ENCODE data around the gene SCAF8. TPM values are rescaled to one million over a fixed set of nuclear protein-coding genes. Genes with fewer than 3 reads are reported as not detected.
A peak's percentile ranks its signal among the peaks of the same experiment; 100 is the strongest.

Gene SCAF8
- total RNA-seq, 1 donor from 2014 or later, result 39.4 TPM

GRCh38 chr6:154757352-154758050, 24.3 kb downstream of the SCAF8 start:
- Histone ChIP-seq H3K36me3 (no peaks in the 10 kb centered on the region), H3K27me3 (ENCODE audit: low read depth) (no peaks in the 10 kb centered on the region), H3K4me1 (peaks cover 40% of the 10 kb centered on the region), H3K9me3 (no peaks in the 10 kb centered on the region), H3K27ac (no peak overlapping the region), H3K4me3 (no peak overlapping the region)
- ATAC-seq, result peak in 1 of 2 donors; percentile 70
- intact Hi-C loops (cut with DNase I), result no loop called here
- DNase-seq, result no peak
- TF ChIP-seq, protein P1, sequence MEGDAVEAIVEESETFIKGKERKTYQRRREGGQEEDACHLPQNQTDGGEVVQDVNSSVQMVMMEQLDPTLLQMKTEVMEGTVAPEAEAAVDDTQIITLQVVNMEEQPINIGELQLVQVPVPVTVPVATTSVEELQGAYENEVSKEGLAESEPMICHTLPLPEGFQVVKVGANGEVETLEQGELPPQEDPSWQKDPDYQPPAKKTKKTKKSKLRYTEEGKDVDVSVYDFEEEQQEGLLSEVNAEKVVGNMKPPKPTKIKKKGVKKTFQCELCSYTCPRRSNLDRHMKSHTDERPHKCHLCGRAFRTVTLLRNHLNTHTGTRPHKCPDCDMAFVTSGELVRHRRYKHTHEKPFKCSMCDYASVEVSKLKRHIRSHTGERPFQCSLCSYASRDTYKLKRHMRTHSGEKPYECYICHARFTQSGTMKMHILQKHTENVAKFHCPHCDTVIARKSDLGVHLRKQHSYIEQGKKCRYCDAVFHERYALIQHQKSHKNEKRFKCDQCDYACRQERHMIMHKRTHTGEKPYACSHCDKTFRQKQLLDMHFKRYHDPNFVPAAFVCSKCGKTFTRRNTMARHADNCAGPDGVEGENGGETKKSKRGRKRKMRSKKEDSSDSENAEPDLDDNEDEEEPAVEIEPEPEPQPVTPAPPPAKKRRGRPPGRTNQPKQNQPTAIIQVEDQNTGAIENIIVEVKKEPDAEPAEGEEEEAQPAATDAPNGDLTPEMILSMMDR (IDR thresholded peaks at IDR 0.05), result no peak

GRCh38 chr6:154758125-154758524, 24.9 kb downstream of the SCAF8 start:
- TF ChIP-seq, protein P1 (IDR thresholded peaks at IDR 0.05), result no peak
- Histone ChIP-seq H3K27me3 (ENCODE audit: low read depth) (no peaks in the 10 kb centered on the region), H3K4me1 (peaks cover 40% of the 10 kb centered on the region), H3K27ac (no peak overlapping the region), H3K36me3 (no peaks in the 10 kb centered on the region), H3K9me3 (no peaks in the 10 kb centered on the region), H3K4me3 (no peak overlapping the region)
- ATAC-seq (no peak), DNase-seq (no peak)
- intact Hi-C loops (cut with DNase I), result no loop called here

DNA sequence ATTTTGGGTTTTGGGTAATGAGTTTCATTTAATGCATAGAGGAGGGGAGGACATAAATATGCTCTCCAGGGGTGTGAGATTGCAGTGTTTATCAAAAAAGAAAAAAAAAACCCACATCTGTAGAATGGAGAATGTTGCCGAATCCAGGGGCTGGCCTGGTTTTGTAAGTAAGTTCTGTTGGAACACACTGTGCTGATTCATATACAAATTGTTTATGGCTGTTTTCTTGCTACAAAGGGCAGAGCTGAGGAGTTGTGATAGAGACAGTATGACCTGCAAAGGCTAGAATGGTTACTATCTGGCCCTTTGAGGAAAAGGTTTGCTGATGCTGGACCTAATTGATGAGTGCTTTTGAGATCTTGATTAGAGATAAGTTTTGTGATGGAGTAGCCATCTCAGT, 30.4 kb downstream of the SCAF8 start:
- intact Hi-C loops (cut with DNase I), result no loop called here

DNA sequence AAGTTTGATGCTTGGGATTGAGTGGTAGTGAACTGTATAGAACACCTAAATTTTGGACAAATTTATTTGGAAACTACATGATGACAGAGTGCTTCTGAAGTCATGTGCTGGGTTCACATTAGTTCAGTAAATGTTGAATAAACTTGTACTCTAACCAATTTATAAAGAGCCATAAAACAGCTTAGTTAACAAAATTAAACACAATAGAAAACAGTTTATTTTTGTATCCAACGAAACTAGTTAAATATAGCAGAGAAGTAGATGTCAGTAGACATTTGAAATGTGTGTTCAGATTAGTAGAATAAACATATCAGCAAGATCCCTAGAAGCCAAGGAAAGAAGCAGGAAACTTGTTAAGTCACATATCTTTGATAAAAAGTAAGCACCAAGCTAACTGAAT, 32.1 kb downstream of the SCAF8 start:
- peaks cover 42% of the 10 kb centered on the region for H3K4me1 ChIP-seq
- intact Hi-C loops (cut with DNase I), result no loop called here

More for the DNA sequence above, 30.4 kb downstream of the SCAF8 start:
- Histone ChIP-seq H3K27ac (no peak overlapping the region), H3K36me3 (no peaks in the 10 kb centered on the region), H3K9me3 (no peaks in the 10 kb centered on the region), H3K4me3 (no peak overlapping the region), H3K4me1 (peaks cover 47% of the 10 kb centered on the region), H3K27me3 (ENCODE audit: low read depth) (no peaks in the 10 kb centered on the region)
- ATAC-seq, result no peak
- no peak for DNase-seq
- TF ChIP-seq, protein P1 (IDR thresholded peaks at IDR 0.05), result no peak

DNA sequence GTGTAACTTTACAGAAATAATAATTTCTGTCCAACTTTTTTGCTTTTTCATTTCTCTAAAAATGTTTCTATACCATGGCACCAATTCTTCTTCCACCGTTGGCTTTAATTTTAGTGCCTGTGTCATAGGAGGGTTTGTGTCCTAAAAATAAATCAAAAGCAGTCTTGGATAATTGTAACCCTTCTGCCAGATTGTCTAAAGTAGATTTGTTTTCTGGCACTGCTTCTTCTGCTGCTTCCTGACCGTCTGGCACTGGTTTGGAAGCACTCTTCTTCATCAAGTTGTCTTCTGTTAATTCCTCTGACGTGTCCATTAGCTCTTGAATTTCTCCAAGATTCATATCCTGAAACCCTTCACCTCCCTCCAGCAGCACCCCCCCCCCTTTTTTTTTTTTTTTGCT, 33.1 kb downstream of the SCAF8 start:
- Histone ChIP-seq H3K27ac (no peak overlapping the region), H3K9me3 (no peaks in the 10 kb centered on the region), H3K36me3 (no peaks in the 10 kb centered on the region), H3K27me3 (ENCODE audit: low read depth) (no peaks in the 10 kb centered on the region), H3K4me3 (no peak overlapping the region), H3K4me1 (peaks cover 42% of the 10 kb centered on the region)
- DNase-seq (no peak), ATAC-seq (no peak)
- intact Hi-C loops (cut with DNase I), result no loop called here
- TF ChIP-seq, protein P1 (IDR thresholded peaks at IDR 0.05), result no peak

More for the DNA sequence above, 32.1 kb downstream of the SCAF8 start:
- no peaks in the 10 kb centered on the region for H3K27me3 ChIP-seq (ENCODE audit: low read depth)
- TF ChIP-seq, protein P1 (IDR thresholded peaks at IDR 0.05), result no peak
- DNase-seq, result no peak
- no peak for ATAC-seq
- H3K9me3 ChIP-seq, result no peaks in the 10 kb centered on the region
- no peaks in the 10 kb centered on the region for H3K36me3 ChIP-seq
- H3K27ac ChIP-seq, result no peak overlapping the region
- H3K4me3 ChIP-seq, result no peak overlapping the region

All from lower lobe of right lung (tissue), 2 donors.